Ishikawa (cell line): ENCODE measurements around the gene CDH23.

ENCODE experiments used
- CEBPB ChIP-seq: IDR thresholded peaks from 2 replicates; pipeline ENCODE4 v1.6.1; 2012
- EP300 ChIP-seq: IDR thresholded peaks from 2 replicates; pipeline ENCODE4 v1.6.1; 2012; ENCODE audit warnings: borderline replicate concordance
- FOXM1 ChIP-seq: IDR thresholded peaks from 2 replicates; pipeline ENCODE4 v1.6.1; 2012; ENCODE audit warnings: low read depth, borderline replicate concordance
- NFIC ChIP-seq: IDR thresholded peaks from 2 replicates; pipeline ENCODE4 v1.6.1; 2012
- TAF1 ChIP-seq: IDR thresholded peaks from 2 replicates; pipeline ENCODE4 v1.6.1; 2012; ENCODE audit warnings: low read depth, mild to moderate bottlenecking
- YY1 ChIP-seq: IDR thresholded peaks from 2 replicates; pipeline ENCODE4 v1.6.1; 2012; ENCODE audit warnings: low read depth
- TF ChIP-seq, protein P1 (sequence below): IDR thresholded peaks from 2 replicates; pipeline ENCODE4 v1.6.1; 2012; ENCODE audit warnings: low read depth, mild to moderate bottlenecking
- TF ChIP-seq, protein P2 (sequence below): IDR thresholded peaks from 2 replicates; pipeline ENCODE4 v1.6.1; 2012

DNA sequence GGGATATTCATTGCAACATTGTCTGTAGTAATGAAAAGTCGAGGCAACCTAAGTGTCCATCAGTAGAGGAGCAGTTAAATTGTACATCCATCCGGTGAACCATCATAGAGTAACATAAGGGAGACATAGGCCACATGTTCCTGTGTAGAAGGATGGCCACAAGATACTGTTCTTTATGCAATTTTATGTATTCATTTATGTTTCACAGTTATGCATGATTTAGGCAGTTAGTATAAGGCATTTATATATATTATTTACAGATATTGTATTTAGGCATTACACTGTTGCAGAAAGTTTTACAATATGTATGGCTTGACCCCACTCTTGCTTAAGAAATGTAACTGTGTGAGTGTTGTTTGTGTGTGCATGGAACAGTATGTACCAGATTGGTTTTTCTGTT lies 36.0 kb upstream of the CDH23 start:
- TF ChIP-seq, protein P1, sequence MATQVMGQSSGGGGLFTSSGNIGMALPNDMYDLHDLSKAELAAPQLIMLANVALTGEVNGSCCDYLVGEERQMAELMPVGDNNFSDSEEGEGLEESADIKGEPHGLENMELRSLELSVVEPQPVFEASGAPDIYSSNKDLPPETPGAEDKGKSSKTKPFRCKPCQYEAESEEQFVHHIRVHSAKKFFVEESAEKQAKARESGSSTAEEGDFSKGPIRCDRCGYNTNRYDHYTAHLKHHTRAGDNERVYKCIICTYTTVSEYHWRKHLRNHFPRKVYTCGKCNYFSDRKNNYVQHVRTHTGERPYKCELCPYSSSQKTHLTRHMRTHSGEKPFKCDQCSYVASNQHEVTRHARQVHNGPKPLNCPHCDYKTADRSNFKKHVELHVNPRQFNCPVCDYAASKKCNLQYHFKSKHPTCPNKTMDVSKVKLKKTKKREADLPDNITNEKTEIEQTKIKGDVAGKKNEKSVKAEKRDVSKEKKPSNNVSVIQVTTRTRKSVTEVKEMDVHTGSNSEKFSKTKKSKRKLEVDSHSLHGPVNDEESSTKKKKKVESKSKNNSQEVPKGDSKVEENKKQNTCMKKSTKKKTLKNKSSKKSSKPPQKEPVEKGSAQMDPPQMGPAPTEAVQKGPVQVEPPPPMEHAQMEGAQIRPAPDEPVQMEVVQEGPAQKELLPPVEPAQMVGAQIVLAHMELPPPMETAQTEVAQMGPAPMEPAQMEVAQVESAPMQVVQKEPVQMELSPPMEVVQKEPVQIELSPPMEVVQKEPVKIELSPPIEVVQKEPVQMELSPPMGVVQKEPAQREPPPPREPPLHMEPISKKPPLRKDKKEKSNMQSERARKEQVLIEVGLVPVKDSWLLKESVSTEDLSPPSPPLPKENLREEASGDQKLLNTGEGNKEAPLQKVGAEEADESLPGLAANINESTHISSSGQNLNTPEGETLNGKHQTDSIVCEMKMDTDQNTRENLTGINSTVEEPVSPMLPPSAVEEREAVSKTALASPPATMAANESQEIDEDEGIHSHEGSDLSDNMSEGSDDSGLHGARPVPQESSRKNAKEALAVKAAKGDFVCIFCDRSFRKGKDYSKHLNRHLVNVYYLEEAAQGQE, result no peak
- TF ChIP-seq NFIC (no peak), FOXM1 (no peak), TAF1 (no peak), YY1 (no peak), CEBPB (no peak), EP300 (no peak)
- TF ChIP-seq, protein P2, sequence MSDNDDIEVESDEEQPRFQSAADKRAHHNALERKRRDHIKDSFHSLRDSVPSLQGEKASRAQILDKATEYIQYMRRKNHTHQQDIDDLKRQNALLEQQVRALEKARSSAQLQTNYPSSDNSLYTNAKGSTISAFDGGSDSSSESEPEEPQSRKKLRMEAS, result no peak
